DOHH2 (cell line): ENCODE measurements around the gene LGALS1.

Experiments
- H3F3A ChIP-seq: fragments of 200-600 bp; sonication (generic), shearing (Covaris generic); 2 replicates; pipeline ENCODE4 v1.6.0; 2016; ENCODE audit warnings: antibody characterized with exemption, mild to moderate bottlenecking; ENCODE audit not compliant: control insufficient read depth, insufficient read depth
- H3K27ac ChIP-seq: fragments of 200-600 bp; sonication (generic); 2 replicates; pipeline ENCODE4 v1.5.1; 2014; ENCODE audit warnings: low read depth, mild to moderate bottlenecking, low read length, moderate library complexity
- H3K27me3 ChIP-seq: fragments of 200-600 bp; sonication (generic); 2 replicates; pipeline ENCODE4 v1.6.1; 2014; ENCODE audit warnings: mild to moderate bottlenecking, low read length, mixed read lengths; ENCODE audit not compliant: control insufficient read depth
- H3K36me3 ChIP-seq: fragments of 200-600 bp; sonication (generic); 2 replicates; pipeline ENCODE4 v1.6.1; 2014; ENCODE audit warnings: mild to moderate bottlenecking, low read length, moderate library complexity, mixed read lengths; ENCODE audit not compliant: control insufficient read depth
- H3K4me1 ChIP-seq: fragments of 200-600 bp; sonication (generic); 2 replicates; pipeline ENCODE4 v1.6.1; 2014; ENCODE audit warnings: mild to moderate bottlenecking, low read length, mixed read lengths; ENCODE audit not compliant: control insufficient read depth
- H3K4me2 ChIP-seq: fragments of 200-600 bp; sonication (generic); 2 replicates; pipeline ENCODE4 v1.6.0; 2014; ENCODE audit warnings: mild to moderate bottlenecking, low read length, moderate library complexity
- H3K4me3 ChIP-seq: fragments of 200-600 bp; sonication (generic); 2 replicates; pipeline ENCODE4 v1.5.1; 2014; ENCODE audit warnings: mild to moderate bottlenecking, low read length, mixed read lengths
- H3K79me2 ChIP-seq: fragments of 200-600 bp; sonication (generic); 2 replicates; pipeline ENCODE4 v1.6.1; 2014; ENCODE audit warnings: mild to moderate bottlenecking, low read length, mixed read lengths; ENCODE audit not compliant: control insufficient read depth
- H3K9me2 ChIP-seq: fragments of 200-600 bp; sonication (generic); replicated peaks from 2 replicates; pipeline ENCODE4 v1.6.1; 2014; ENCODE audit warnings: mild to moderate bottlenecking, low read length, mixed read lengths; ENCODE audit not compliant: control insufficient read depth
- H3K9me3 ChIP-seq: fragments of 200-600 bp; sonication (generic); 2 replicates; pipeline ENCODE4 v1.6.1; 2014; ENCODE audit warnings: antibody characterized with exemption, low read length, mixed read lengths; ENCODE audit not compliant: control insufficient read depth, insufficient read depth
- H4K20me1 ChIP-seq: fragments of 200-600 bp; sonication (generic); 2 replicates; pipeline ENCODE4 v1.6.0; 2014; ENCODE audit warnings: low read depth, mild to moderate bottlenecking, antibody characterized with exemption, low read length, moderate library complexity; ENCODE audit not compliant: control insufficient read depth, insufficient read depth
- CTCF ChIP-seq: fragments of 200-600 bp; sonication (generic); IDR thresholded peaks from one replicate; pipeline ENCODE4 v1.5.1; 2014; ENCODE audit warnings: antibody characterized with exemption, mild to moderate bottlenecking, low read depth, low read length; ENCODE audit not compliant: poor library complexity, severe bottlenecking
- EZH2phosphoT487 ChIP-seq: fragments of 200-600 bp; sonication (generic); IDR thresholded peaks from 2 replicates; pipeline ENCODE4 v1.6.1; 2017; ENCODE audit warnings: borderline replicate concordance, mild to moderate bottlenecking, antibody characterized with exemption, low read length, moderate library complexity, mixed read lengths

The LGALS1 gene

GRCh38 chr22:37636186-37636948 lies 39.1 kb upstream of the LGALS1 start:
- Histone ChIP-seq H3K27ac (no peak overlapping the region), H3K4me2 (no peak overlapping the region), H3K27me3 (no peaks in the 10 kb centered on the region), H3K4me1 (peaks cover 59% of the 10 kb centered on the region), H3K4me3 (no peak overlapping the region), H3F3A (peaks cover 22% of the 10 kb centered on the region), H4K20me1 (no peaks in the 10 kb centered on the region; the same call in 1 of the 2 replicates), H3K9me2 (no peaks in the 10 kb centered on the region), H3K79me2 (peaks cover 9% of the 10 kb centered on the region), H3K36me3 (peaks cover 29% of the 10 kb centered on the region), H3K9me3 (no peaks in the 10 kb centered on the region)
- TF ChIP-seq EZH2phosphoT487, result no peak
- no peak for TF ChIP-seq CTCF

DNA sequence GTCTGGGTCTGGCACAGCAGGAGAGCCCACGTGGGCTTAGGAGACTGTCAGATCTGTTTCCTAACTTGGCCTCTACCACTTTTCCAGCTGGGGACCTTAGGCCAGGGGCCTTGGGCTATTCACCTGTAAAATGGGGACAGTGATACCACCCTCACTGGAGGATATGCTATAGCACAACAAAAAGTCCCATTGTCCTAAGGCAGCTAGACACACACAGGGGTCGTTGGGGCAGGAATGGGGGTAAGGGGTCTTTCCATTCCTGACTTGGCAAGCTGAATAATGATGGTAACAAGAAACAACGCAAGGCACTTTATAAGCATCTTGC lies 38.5 kb upstream of the LGALS1 start:
- Histone ChIP-seq H3K36me3 (peaks cover 24% of the 10 kb centered on the region), H3F3A (peaks cover 26% of the 10 kb centered on the region), H3K4me1 (peaks cover 59% of the 10 kb centered on the region), H3K4me3 (no peak overlapping the region), H3K79me2 (peaks cover 9% of the 10 kb centered on the region), H4K20me1 (no peaks in the 10 kb centered on the region; the same call in 1 of the 2 replicates), H3K27me3 (no peaks in the 10 kb centered on the region), H3K27ac (no peak overlapping the region), H3K4me2 (no peak overlapping the region), H3K9me3 (no peaks in the 10 kb centered on the region), H3K9me2 (no peaks in the 10 kb centered on the region)
- no peak for TF ChIP-seq EZH2phosphoT487
- TF ChIP-seq CTCF, result no peak

GRCh38 chr22:37638391-37639069 lies 36.9 kb upstream of the LGALS1 start:
- peaks cover 26% of the 10 kb centered on the region for H3F3A ChIP-seq
- peaks cover 9% of the 10 kb centered on the region for H3K79me2 ChIP-seq
- H3K4me2 ChIP-seq, result peak overlapping the region; percentile 97
- TF ChIP-seq CTCF, result no peak
- no peak overlapping the region for H3K27ac ChIP-seq
- H3K36me3 ChIP-seq, result peaks cover 17% of the 10 kb centered on the region
- no peaks in the 10 kb centered on the region; the same call in 1 of the 2 replicates for H4K20me1 ChIP-seq
- H3K4me3 ChIP-seq, result peak overlapping the region; percentile 79
- H3K4me1 ChIP-seq, result peaks cover 45% of the 10 kb centered on the region
- H3K27me3 ChIP-seq, result no peaks in the 10 kb centered on the region
- H3K9me3 ChIP-seq, result no peaks in the 10 kb centered on the region
- no peaks in the 10 kb centered on the region for H3K9me2 ChIP-seq
